HepG2 (cell line): Measurements from ENCODE around the gene OS9. TPM values are rescaled to one million over a fixed set of nuclear protein-coding genes. Genes with fewer than 3 reads are reported as not detected.
A peak's percentile ranks its signal among the peaks of the same experiment; 100 is the strongest.

Experiments
- BRD4 ChIP-seq: sonication (generic); formaldehyde crosslinking; IDR thresholded peaks from 2 replicates; pipeline ENCODE4 v1.4.0; 2020; ENCODE audit warnings: missing genetic modification reagents
- FIP1L1 ChIP-seq: fragments of 200-400 bp; formaldehyde crosslinking; IDR thresholded peaks from 2 replicates; pipeline ENCODE4 v1.6.1; 2018; ENCODE audit warnings: low read depth, mild to moderate bottlenecking, low read length, moderate library complexity, borderline replicate concordance; ENCODE audit not compliant: insufficient read depth
- FOXA3 ChIP-seq: IDR thresholded peaks from 2 replicates; pipeline ENCODE4 v1.6.1; 2016; ENCODE audit warnings: missing genetic modification reagents, missing compliant biosample characterization
- HDAC2 ChIP-seq: sonication (generic); formaldehyde crosslinking; IDR thresholded peaks from 2 replicates; pipeline ENCODE4 v1.4.0; 2020; ENCODE audit warnings: missing genetic modification reagents
- HMG20A ChIP-seq: IDR thresholded peaks from 2 replicates; pipeline ENCODE4 v1.6.1; 2016; ENCODE audit warnings: borderline replicate concordance
- HNF1A ChIP-seq, 2 experiments: sonication (generic) in 1 of 2; formaldehyde crosslinking in 1 of 2; IDR thresholded peaks; 2 replicates each; pipeline versions ENCODE4 v1.4.0 to v1.6.1; 2016 to 2020; ENCODE audit warnings: borderline replicate concordance in 1 of 2, low read depth in 1 of 2, mild to moderate bottlenecking in 1 of 2, missing genetic modification reagents in 1 of 2
- KLF12 ChIP-seq: sonication (generic); formaldehyde crosslinking; IDR thresholded peaks from 2 replicates; pipeline ENCODE4 v1.4.0; 2020; ENCODE audit warnings: missing genetic modification reagents, borderline replicate concordance
- MED13 ChIP-seq: sonication (generic); formaldehyde crosslinking; IDR thresholded peaks from 2 replicates; pipeline ENCODE4 v1.5.0; 2020; ENCODE audit warnings: missing genetic modification reagents
- NCOA5 ChIP-seq: sonication (generic); formaldehyde crosslinking; IDR thresholded peaks from 2 replicates; pipeline ENCODE4 v1.4.0; 2020; ENCODE audit warnings: missing genetic modification reagents
- PHF5A ChIP-seq: IDR thresholded peaks from one replicate; pipeline ENCODE4 v1.6.1; 2018; ENCODE audit warnings: low read depth, missing genetic modification reagents; ENCODE audit not compliant: unreplicated experiment
- SMC3 ChIP-seq: IDR thresholded peaks from 2 replicates; pipeline ENCODE4 v1.6.1; 2011; ENCODE audit warnings: low read length, improper control_type of control experiment
- U2AF2 ChIP-seq: fragments of 200-400 bp; formaldehyde crosslinking; IDR thresholded peaks from 2 replicates; pipeline ENCODE4 v1.6.1; 2017; ENCODE audit warnings: low read depth, mild to moderate bottlenecking, low read length
- ZBTB26 ChIP-seq: IDR thresholded peaks from 2 replicates; pipeline ENCODE4 v1.6.1; 2016; ENCODE audit warnings: missing compliant biosample characterization, missing genetic modification reagents, borderline replicate concordance
- ZKSCAN5 ChIP-seq: sonication (generic); formaldehyde crosslinking; IDR thresholded peaks from 2 replicates; pipeline ENCODE4 v1.5.1; 2020; ENCODE audit warnings: mild to moderate bottlenecking, missing genetic modification reagents
- ZMAT5 ChIP-seq: sonication (generic); formaldehyde crosslinking; IDR thresholded peaks from 2 replicates; pipeline ENCODE4 v1.5.0; 2020; ENCODE audit warnings: mild to moderate bottlenecking, low read depth, missing genetic modification reagents, borderline replicate concordance
- ZNF232 ChIP-seq: sonication (generic); formaldehyde crosslinking; IDR thresholded peaks from 2 replicates; pipeline ENCODE4 v1.4.0; 2020; ENCODE audit warnings: missing genetic modification reagents, borderline replicate concordance
- ZNF589 ChIP-seq: sonication (generic); formaldehyde crosslinking; conservative IDR thresholded peaks from 2 replicates; pipeline ENCODE4 v1.8.0; 2022; ENCODE audit warnings: mild to moderate bottlenecking, moderate library complexity, missing genetic modification reagents
- ZNF788 ChIP-seq: sonication (generic); formaldehyde crosslinking; IDR thresholded peaks from 2 replicates; pipeline ENCODE4 v1.5.0; 2020; ENCODE audit warnings: mild to moderate bottlenecking, missing genetic modification reagents, borderline replicate concordance
- ZNF83 ChIP-seq: sonication (generic); formaldehyde crosslinking; IDR thresholded peaks from 2 replicates; pipeline ENCODE4 v1.4.0; 2020; ENCODE audit warnings: missing genetic modification reagents, mild to moderate bottlenecking, borderline replicate concordance
- ZNF891 ChIP-seq: sonication (generic); formaldehyde crosslinking; IDR thresholded peaks from 2 replicates; pipeline ENCODE4 v1.5.0; 2020; ENCODE audit warnings: mild to moderate bottlenecking, missing genetic modification reagents
- polyA plus RNA-seq, 8 experiments: library from polyadenylated mRNA; depleted of rRNA in 3 of 8; stranded (reverse) in 7 of 8; unstranded in 1 of 8; fragments of >200 nt; fragmentation: Illumina TruSeq in 4 of 8; extraction: Trizol in 4 of 8; gene quantifications; 2 replicates each; pipeline versions ENCODE4 v1.2.1 to v1.2.3, GENCODE V29; 2011 to 2016; ENCODE audit warnings: low read depth in 4 of 8, missing spikeins in 1 of 8, mixed read lengths in 1 of 8; ENCODE audit not compliant: insufficient read depth in 1 of 8
- total RNA-seq, 5 experiments: library from RNA; depleted of rRNA; stranded (reverse); fragments of >200 nt; fragmentation: Illumina TruSeq; extraction: Trizol; gene quantifications; 2 replicates each; pipeline ENCODE4 v1.2.3, GENCODE V29; 2016; ENCODE audit warnings: low read depth in 1 of 5
- TF ChIP-seq, protein P1 (sequence below): sonication (generic); formaldehyde crosslinking; IDR thresholded peaks from 2 replicates; pipeline ENCODE4 v1.9.0; 2022; ENCODE audit warnings: low read depth, missing genetic modification reagents

The OS9 gene
- total and polyA plus RNA-seq, 2 of the 13 experiments (the other 11 are each of a cell fraction or from before 2014, with no cell fraction given) = 156 to 206 TPM

DNA sequence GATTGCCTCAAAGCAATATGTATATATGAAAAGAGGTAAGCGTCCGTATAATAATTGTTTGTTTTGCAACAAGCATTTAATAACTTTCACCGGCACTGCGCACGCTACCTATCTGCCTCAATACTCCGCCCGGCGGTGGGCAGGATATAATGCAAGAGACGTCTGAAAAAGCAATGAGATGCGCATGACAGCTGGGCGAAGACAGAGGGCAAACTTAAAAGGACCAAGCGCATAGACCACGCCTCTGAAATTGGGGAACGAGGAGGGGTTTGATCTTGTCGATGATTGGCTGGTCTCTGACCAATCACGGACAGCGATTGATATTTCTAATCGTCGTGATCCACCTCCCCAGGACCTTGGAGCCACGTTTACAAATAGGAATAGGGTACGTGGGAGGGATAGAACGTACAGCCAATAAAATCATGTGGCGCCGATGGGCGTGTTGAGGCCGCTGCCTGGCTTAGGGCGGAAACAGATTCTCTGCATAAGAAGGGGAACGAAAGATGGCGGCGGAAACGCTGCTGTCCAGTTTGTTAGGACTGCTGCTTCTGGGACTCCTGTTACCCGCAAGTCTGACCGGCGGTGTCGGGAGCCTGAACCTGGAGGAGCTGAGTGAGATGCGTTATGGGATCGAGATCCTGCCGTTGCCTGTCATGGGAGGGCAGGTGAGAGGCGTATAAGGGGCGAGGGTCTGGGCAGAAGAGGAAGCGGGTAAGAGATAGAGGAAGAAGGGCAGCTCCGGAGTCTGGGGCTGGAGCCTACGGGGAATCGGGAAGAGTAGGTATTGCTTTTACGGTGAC, at the start of gene OS9 (continued):
- TF ChIP-seq ZNF232 (CRISPR knock-in tag) (no peak), ZKSCAN5 (CRISPR knock-in tag) (no peak), BRD4 (peak; percentile 52; the same call in 1 of the 2 replicates), U2AF2 (no peak), ZNF589 (no peak), ZMAT5 (CRISPR knock-in tag) (no peak), HMG20A (CRISPR knock-in tag) (no peak), FIP1L1 (no peak), NCOA5 (no peak), ZNF788 (CRISPR knock-in tag) (peak; percentile 61; the same call in 1 of the 2 replicates), HNF1A (IDR thresholded peaks at IDR 0.05; ENCODE audit: low read depth) (no peak), HNF1A (CRISPR knock-in tag; IDR thresholded peaks at IDR 0.05; ENCODE audit: borderline replicate concordance) (no peak; the same call in 1 of the 2 replicates), FOXA3 (CRISPR knock-in tag) (peak; percentile 52), MED13 (CRISPR knock-in tag) (no peak), PHF5A (no peak), SMC3 (peak; percentile 41; the same call in 1 of the 2 replicates), HDAC2 (CRISPR knock-in tag) (peak; percentile 76; the same call in 1 of the 2 replicates), ZNF891 (peak; percentile 41; the same call in 1 of the 2 replicates), KLF12 (CRISPR knock-in tag) (no peak), ZBTB26 (CRISPR knock-in tag) (no peak), ZNF83 (CRISPR knock-in tag) (0 out of 2 replicates have a peak, but pooled peaks have one; percentile 27)
- TF ChIP-seq, protein P1, sequence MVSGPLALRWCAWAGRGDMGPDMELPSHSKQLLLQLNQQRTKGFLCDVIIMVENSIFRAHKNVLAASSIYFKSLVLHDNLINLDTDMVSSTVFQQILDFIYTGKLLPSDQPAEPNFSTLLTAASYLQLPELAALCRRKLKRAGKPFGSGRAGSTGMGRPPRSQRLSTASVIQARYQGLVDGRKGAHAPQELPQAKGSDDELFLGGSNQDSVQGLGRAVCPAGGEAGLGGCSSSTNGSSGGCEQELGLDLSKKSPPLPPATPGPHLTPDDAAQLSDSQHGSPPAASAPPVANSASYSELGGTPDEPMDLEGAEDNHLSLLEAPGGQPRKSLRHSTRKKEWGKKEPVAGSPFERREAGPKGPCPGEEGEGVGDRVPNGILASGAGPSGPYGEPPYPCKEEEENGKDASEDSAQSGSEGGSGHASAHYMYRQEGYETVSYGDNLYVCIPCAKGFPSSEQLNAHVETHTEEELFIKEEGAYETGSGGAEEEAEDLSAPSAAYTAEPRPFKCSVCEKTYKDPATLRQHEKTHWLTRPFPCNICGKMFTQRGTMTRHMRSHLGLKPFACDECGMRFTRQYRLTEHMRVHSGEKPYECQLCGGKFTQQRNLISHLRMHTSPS (CRISPR knock-in tag) = no peak
